Thyroid gland (tissue), 4 donors: Measurements from ENCODE around the gene SLC36A2. TPM values are rescaled to one million over a fixed set of nuclear protein-coding genes. Genes with fewer than 3 reads are reported as not detected.

Experiments
- DNase-seq, 2 donors: peaks; one replicate each; pipeline ENCODE4 v3.0.0-alpha.2; 2019
- H3K27ac ChIP-seq, 3 donors: fragments of 200-600 bp; sonication (generic); 1 replicate in 2 of 3; 2 replicates in 1 of 3; pipeline ENCODE4 v1.5.1; 2016 to 2019; ENCODE audit warnings: mild to moderate bottlenecking in 1 of 3, moderate library complexity in 1 of 3
- H3K27me3 ChIP-seq: fragments of 200-600 bp; sonication (generic); one replicate; pipeline ENCODE4 v1.5.1; 2019
- H3K36me3 ChIP-seq, 2 donors: fragments of 200-600 bp; sonication (generic); one replicate each; pipeline ENCODE4 v1.5.1; 2016 to 2019
- H3K4me1 ChIP-seq, 2 donors: fragments of 200-600 bp; sonication (generic); one replicate each; pipeline ENCODE4 v1.5.1; 2017 to 2019
- H3K4me3 ChIP-seq, 3 donors: fragments of 200-600 bp; sonication (generic); replicated peaks in 1 of 3; 1 replicate in 2 of 3; 2 replicates in 1 of 3; pipeline ENCODE4 v1.5.1; 2016; ENCODE audit warnings: mild to moderate bottlenecking in 1 of 3
- H3K9me3 ChIP-seq: fragments of 200-600 bp; sonication (generic); one replicate; pipeline ENCODE4 v1.5.1; 2017
- CTCF ChIP-seq, 6 experiments: fragments of 200-600 bp in 3 of 6; fragments of 450-650 bp in 3 of 6; sonication (generic) in 3 of 6; IDR thresholded peaks; one replicate each; pipeline ENCODE4 v1.5.1; 2016 to 2019; ENCODE audit warnings: antibody characterized with exemption in 6 of 6, mild to moderate bottlenecking in 2 of 6, inconsistent platforms in 1 of 6, moderate library complexity in 1 of 6
- POLR2A ChIP-seq, 2 donors: fragments of 450-650 bp; IDR thresholded peaks; one replicate each; pipeline ENCODE4 v1.6.1; 2017; ENCODE audit warnings: antibody characterized with exemption in 2 of 2, mild to moderate bottlenecking in 2 of 2, moderate library complexity in 1 of 2
- WGBS, 2 donors: methylation state at CpG; one replicate each; pipeline ENCODE4 v1.1.5; 2017; 5-methylcytosine and 5-hydroxymethylcytosine counted together
- intact Hi-C: fragments of 100-400 bp; cut with DNase I; formaldehyde crosslinking; loops from one replicate; pipeline ENCODE4 v1.15.1; 2023
- total RNA-seq, 4 donors: library from RNA; depleted of rRNA; stranded (reverse); fragments of >200 nt; gene quantifications; one replicate each; pipeline ENCODE4 v1.2.3, GENCODE V29; 2016

SLC36A2 gene
- not detected for total RNA-seq

GRCh38 chr5:151347369-151347768 lies at the start of gene SLC36A2:
Gene SLC36A2, minus strand, starts transcription at chr5:151347559. Its CDS starts 99 bp downstream, at chr5:151347460.
- intact Hi-C loops = no loop called here
- no peak within 1 kb of the TSS for H3K4me3 ChIP-seq
- no peak within 1 kb of the TSS for H3K27ac ChIP-seq
- no peaks in the 10 kb centered on the region for H3K9me3 ChIP-seq
- H3K27me3 ChIP-seq = no peaks in the 10 kb centered on the region
- 46 to 54% methylated on average over 8 of the region's 8 CpGs for WGBS, 2 donors
- DNase-seq = no peak
- TF ChIP-seq CTCF (IDR thresholded peaks at IDR 0.05) = no peak
- no peak for TF ChIP-seq POLR2A (IDR thresholded peaks at IDR 0.05)
- peaks cover 0 to 6% of the 10 kb centered on the region in 2 donors for H3K4me1 ChIP-seq
- no peaks in the 10 kb centered on the region for H3K36me3 ChIP-seq

GRCh38 chr5:151388960-151389359 lies 41.6 kb upstream of the SLC36A2 start:
- Histone ChIP-seq H3K27ac (no peak overlapping the region), H3K4me3 (no peak overlapping the region), H3K4me1 (no peaks in the 10 kb centered on the region), H3K9me3 (no peaks in the 10 kb centered on the region), H3K36me3 (no peaks in the 10 kb centered on the region), H3K27me3 (no peaks in the 10 kb centered on the region)
- DNase-seq = no peak
- TF ChIP-seq CTCF (IDR thresholded peaks at IDR 0.05) (no peak), POLR2A (IDR thresholded peaks at IDR 0.05) (no peak)
- 72 to 81% methylated on average over 2 of the region's 2 CpGs for WGBS, 2 donors
- intact Hi-C loops = no loop called here

GRCh38 chr5:151384106-151384505 lies 36.7 kb upstream of the SLC36A2 start:
- Histone ChIP-seq H3K27ac (no peak overlapping the region), H3K36me3 (no peaks in the 10 kb centered on the region), H3K4me1 (no peaks in the 10 kb centered on the region), H3K4me3 (no peak overlapping the region), H3K9me3 (no peaks in the 10 kb centered on the region), H3K27me3 (no peaks in the 10 kb centered on the region)
- no peak for TF ChIP-seq CTCF (IDR thresholded peaks at IDR 0.05)
- no peak for TF ChIP-seq POLR2A (IDR thresholded peaks at IDR 0.05)
- 70 to 72% methylated on average over 2 of the region's 2 CpGs for WGBS, 2 donors
- intact Hi-C loops = no loop called here
- DNase-seq = no peak

GRCh38 chr5:151383011-151383410 lies 35.7 kb upstream of the SLC36A2 start:
- WGBS, 2 donors = 90% methylated on average over 8 of the region's 8 CpGs
- no peak overlapping the region for H3K27ac ChIP-seq
- H3K4me3 ChIP-seq = no peak overlapping the region
- no peaks in the 10 kb centered on the region for H3K36me3 ChIP-seq
- no peak for DNase-seq
- no peaks in the 10 kb centered on the region for H3K27me3 ChIP-seq
- intact Hi-C loops = no loop called here
- no peaks in the 10 kb centered on the region for H3K9me3 ChIP-seq
- TF ChIP-seq POLR2A (IDR thresholded peaks at IDR 0.05) (no peak), CTCF (IDR thresholded peaks at IDR 0.05) (no peak)
- H3K4me1 ChIP-seq = no peaks in the 10 kb centered on the region

- Histone ChIP-seq H3K36me3 (no peaks in the 10 kb centered on the region), H3K9me3 (no peaks in the 10 kb centered on the region), H3K4me1 (no peaks in the 10 kb centered on the region), H3K27me3 (no peaks in the 10 kb centered on the region), H3K27ac (no peak overlapping the region), H3K4me3 (no peak overlapping the region)
- DNase-seq = no peak
- intact Hi-C loops = no loop called here
- TF ChIP-seq POLR2A (IDR thresholded peaks at IDR 0.05) (no peak), CTCF (IDR thresholded peaks at IDR 0.05) (no peak)
- 85 to 97% methylated on average over 2 of the region's 2 CpGs for WGBS, 2 donors
Measured at GRCh38 chr5:151382576-151382975, 35.2 kb upstream of the SLC36A2 start.
